ENCODE data around the gene RARRES2.

Gene RARRES2

DNA sequence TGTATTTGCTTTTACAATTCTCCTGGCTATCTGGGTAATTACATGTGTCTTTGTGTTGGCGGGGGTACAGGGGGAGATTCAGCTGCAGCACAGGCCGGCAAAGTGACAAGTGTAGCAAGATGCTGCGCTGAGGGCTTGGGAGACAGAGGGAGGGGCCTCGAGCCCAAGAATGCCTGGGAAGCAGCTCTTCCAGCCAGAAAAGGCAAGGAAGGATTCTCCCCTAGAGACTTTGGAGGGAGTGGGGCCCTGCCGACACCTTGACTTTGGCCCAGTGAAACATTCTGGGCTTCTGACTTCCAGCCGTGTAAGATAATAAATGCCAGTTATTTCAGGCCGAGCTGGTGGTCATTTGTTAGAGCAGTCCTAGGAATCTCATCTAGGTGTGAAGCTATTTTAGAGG lies 20.0 kb upstream of the RARRES2 start:
- DNase-seq: no peak

- no peak for DNase-seq
These were observed 19.1 kb upstream of the RARRES2 start for GRCh38 chr7:150360363-150361058.

DNA sequence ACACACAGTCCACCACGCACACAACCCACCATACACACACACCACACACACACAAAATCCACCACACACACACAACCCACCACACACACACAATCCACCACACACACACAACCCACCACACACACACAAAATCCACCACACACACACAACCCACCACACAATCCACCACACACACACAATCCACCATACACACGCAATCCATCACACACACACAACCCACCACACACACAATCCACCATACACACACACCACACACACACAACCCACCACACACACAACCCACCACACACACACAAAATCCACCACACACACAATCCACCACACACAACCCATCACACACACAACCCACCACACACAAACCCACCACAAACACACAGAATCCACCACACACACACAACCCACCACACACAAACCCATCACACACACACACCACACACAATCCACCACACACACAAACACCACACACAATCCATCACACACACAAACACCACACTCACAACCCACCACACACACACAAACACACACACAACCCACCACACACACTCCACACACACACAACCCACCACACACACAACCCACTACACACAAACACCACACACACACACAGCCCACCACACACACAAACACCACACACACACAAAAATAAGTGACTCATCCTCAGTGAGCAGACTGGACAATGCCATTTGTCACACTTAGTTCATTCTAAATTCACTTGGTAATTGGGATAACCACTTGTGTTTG lies 18.4 kb upstream of the RARRES2 start:
- no peak for DNase-seq

DNA sequence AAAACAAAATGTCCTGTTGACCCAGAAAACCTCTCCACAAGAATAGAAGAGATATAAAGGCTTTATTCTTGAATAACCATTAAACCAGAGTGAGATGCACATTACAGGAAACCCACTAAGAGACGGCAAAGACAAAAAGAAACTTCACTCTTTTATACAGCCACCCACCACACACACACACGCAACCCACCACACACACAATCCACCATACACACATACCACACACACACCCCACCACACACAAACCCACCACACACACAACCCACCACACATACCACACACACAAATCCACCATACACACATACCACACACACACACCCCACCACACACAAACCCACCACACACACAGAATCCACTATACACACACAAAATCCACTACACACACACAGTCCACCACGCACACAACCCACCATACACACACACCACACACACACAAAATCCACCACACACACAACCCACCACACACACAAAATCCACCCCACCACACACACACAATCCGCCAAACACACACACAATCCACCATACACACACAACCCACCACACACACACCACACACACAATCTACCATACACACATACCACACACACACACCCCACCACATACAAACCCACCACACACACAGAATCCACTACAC lies 17.7 kb upstream of the RARRES2 start:
- DNase-seq: no peak

DNA sequence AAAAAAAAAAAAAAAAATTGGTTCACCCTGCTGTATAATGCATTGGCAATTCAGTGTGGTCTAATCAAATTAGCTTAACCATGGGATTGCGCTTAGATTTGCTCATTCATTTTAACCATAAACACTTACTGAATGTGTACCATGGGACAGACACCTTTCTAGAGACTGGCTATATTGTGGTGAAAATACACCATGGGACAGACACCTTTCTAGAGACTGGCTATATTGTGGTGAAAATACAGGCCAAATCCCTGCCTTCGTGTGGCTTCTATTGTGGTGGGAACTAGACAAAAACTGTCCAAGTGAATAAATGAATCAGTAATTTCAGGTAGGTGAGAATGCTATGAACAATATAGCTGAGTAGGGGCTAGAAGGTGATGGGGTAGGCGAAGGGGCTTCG lies 17.0 kb upstream of the RARRES2 start:
- DNase-seq: no peak

DNA sequence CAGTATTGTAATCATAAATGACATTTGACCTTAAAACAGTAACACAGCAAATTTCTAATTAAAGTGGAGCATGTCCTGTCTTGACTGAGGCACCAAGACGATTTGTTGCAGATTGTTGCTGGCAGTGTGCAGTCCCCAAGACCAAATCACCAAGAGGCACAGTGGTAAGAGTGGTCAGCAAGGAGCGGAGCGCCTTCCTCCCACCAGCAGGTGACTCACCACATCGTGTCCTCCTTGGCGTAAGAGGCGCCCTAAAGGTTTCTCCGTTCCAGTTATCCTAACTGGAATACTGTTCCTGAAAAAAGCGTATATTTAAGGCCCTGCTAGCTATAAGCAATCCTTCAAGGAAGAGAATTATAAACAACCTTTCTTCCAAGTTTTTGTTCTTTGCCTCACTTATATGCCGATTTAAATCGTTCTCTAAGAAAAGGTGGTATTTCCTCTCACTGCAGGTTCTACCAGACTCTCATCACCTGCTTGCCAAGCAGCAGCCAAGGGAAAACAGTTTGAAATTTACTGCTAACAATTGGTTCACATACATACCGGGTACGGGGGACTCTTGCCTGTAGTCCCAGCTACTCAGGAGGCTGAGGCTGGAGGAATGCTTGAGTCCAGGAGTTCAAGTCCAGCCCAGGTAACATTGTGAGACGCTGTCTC lies 16.5 kb upstream of the RARRES2 start:
- DNase-seq: no peak

GRCh38 chr7:150357270-150357669 lies 15.8 kb upstream of the RARRES2 start:
- DNase-seq: peak; percentile 58

GRCh38 chr7:150356265-150356897 lies 15.0 kb upstream of the RARRES2 start:
- DNase-seq: peak; percentile 80

DNA sequence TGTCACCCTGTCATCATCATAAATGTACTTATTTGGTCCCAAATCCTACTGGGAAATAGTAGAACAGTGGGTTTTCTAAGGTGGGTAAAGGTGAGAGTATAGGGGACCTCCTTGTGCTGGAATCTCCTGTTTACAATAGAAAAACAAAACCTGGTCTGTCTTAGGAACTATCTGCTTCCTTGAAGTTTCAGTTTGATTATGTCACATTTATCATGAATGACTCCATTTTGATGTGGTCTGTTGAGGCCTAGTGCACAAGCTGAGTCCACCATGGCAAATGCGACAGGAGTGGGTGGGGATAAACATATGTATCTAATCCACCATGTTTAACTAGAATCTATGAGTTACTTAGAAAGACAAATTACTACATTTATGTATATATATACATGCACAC lies 14.2 kb upstream of the RARRES2 start:
- DNase-seq: no peak

DNA sequence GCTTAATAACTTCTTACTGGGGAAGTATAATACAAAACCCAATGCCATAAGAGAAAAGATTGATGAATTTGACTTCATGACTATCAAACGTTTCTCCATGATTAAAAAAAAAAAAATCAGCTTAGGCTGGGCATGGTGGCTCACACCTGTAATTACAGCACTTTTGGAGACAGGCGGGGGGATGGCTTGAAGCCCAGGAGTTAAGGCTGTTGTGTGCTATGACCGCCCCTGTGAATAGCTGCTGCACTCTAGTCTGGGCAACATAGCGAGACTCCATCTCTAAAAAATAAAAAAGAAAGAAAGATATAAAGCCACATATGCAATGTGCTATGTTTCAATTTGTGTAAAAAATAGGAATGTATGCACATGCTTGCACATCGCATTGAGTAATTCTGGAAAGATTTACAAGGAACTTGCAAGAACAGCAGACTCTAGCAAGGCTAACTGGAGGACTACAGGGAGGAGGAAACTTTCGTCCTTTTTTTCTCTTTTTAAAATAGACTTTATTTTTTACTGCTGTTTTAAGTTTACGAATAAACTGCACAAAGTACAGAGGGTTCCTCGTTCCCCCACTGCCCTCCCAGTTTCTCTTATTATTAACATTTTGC lies 10.3 kb upstream of the RARRES2 start:
- no peak for DNase-seq

DNA sequence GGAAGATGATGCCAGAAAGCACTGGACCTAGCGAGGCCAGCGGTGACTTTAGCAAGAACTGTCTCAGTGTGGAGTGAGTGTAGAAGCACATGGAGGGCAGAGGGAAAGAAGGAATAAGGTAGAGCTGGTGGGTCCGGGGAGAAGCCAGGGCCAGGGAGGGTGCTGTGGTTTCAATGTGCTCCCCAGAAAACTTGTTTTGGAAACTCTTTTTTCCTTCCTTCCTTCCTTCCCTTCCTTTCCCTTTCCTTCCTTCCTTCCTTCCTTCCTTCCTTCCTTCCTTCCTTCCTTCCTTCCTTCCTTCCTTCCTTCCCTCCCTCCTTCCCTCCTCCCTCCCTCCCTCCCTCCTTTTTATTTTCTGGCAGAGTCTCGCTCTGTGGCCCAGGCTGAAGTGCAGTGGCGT lies 5.5 kb upstream of the RARRES2 start:
- no peak for DNase-seq

DNA sequence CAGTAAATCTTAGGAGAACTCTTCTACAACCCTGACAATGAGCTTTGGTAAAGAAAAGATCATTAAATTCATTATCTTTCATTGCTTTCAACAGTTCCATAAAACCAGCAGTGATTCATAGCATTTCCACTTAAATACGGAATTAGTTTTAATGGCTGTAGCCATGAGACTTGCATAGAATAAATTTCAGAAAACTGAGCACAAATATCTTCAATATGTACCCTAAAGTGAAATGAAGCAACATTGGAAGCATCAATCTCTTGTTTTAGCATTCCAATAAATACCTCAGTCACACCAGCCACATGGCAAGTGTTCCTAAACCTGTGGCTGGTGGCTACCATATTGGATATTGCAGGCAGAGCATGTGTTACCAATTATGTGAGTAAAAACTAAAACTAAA lies 3.6 kb upstream of the RARRES2 start:
- DNase-seq: no peak

DNA sequence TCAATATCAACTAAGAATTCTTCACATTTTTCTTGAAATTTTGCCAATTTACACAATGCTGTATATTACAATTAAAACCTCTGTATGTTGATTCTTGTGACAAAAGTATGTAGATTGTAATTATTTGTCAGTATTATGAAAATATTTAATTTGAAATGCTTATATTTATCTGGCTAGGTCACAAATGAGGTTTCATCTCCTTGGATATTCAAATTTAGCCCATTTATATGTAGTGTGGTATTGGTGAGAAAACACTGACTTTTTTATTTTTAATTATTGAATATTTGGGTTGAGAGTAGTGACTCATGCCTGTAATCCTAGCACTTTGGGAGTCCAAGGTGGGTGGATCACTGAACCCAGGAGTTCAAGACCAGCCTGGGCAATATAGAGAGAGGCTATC lies 2.9 kb upstream of the RARRES2 start:
- no peak for DNase-seq

- DNase-seq: no peak
These were observed 1.8 kb upstream of the RARRES2 start for GRCh38 chr7:150343225-150343624.

GRCh38 chr7:150342121-150342408 lies 636 bp upstream of the RARRES2 start:
- DNase-seq: no peak

DNA sequence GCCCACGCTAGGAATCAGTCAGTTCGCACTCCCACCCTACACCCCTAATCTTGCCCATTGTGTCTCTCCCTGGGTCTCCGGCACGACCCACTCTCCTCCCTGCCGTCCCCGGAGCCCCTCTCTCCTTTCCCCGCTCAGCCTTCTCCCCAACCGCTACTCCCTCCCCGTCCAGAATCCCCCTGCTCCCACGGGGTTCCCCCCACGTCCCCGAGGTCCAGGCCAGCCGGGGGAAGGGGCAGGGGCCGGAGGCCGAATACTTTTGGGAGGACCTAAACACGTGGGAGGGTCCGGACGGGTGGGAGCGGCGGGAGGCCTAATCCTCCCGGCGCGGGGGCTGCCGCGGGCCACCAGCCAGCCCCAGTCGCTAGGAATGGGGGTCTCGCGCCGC lies 560 bp downstream of the RARRES2 start:
- no peak for DNase-seq

DNA sequence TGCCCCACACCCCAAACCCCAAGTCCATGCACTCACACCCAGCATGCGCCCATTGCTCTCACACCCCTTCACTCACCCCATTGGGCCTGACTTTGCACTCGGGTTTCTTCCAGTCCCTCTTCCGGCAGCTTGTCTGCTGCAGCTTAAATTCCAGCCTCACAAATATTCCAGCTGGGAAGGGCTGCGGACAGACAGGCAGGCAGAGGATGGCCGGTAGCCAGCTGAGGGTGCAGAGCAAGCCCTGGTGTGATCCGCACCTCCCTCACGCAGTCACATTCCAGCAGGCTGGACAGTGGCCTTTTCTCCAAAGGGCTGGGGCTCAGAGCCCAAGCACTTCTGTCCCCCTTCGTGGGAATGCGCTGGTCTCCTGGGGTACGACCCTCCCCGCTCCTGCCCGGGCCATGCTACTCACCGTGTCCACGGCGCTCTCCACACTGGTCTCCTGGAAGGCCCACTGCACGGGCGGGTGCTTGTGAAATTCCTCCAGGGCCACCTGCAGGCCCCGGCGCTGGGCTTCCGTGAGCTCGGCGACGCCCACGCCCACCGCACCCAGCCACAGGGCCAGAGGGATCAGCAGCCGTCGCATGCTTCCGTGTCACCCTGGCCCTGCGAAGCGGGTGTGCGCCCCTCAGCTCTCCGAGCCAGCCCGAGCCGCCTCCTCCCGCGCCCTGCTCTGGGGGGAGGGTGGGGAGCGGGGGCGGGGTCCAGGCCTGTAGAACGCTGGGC lies 1.2 kb downstream of the RARRES2 start:
- DNase-seq: peak; percentile 43

GRCh38 chr7:150339409-150339809 lies 2.0 kb downstream of the RARRES2 start:
- no peak for DNase-seq

- DNase-seq: no peak
These were observed 3.1 kb downstream of the RARRES2 start for GRCh38 chr7:150338166-150338829.

DNA sequence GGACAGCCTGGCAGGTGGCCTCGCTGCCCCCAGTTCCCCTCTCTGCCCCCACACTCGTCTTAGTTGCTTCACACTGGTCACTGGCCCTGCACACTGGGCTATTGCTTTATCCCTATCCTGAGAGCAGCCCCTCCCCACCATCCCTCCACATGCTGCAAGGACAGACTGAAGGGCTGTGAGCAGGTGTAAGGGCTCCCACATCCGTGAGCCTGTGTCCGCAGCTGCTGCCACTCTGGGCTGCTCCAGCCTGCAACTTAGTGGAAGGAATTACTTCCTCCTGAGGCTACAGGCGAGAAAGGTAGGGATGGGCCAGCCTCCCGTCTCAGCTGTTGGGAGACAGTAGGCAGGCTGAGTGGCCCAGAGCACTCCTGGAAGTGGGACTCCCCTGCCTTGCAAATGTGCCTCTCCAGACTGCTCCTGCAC lies 3.8 kb downstream of the RARRES2 start:
- no peak for DNase-seq

- DNase-seq: no peak
These were observed 4.2 kb downstream of the RARRES2 start for GRCh38 chr7:150337179-150337578.

DNA sequence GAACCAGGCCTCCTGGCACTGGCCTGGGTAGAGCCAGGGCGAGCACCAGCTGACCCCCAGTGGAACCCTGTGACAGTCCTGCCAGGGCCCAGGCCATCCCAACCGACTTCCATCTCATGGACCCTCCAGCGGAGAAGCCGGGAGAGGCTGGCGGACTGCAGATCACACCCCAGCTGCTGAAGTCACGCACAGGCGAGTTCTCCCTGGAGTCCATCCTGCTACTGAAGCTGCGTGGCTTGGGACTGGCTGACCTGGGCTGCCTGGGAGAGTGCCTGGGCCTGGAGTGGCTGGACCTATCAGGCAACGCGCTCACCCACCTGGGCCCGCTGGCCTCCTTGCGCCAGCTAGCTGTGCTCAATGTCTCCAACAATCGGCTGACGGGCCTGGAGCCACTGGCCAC lies 4.7 kb downstream of the RARRES2 start:
- DNase-seq: no peak
